Tibial nerve (tissue), 3 donors: ENCODE data around the gene PCBP3.

Source experiments
- CTCF ChIP-seq, 5 experiments: fragments of 200-600 bp in 3 of 5; fragments of 450-650 bp in 2 of 5; sonication (generic) in 3 of 5; IDR thresholded peaks; one replicate each; pipeline ENCODE4 v1.5.1; 2016 to 2019; ENCODE audit warnings: antibody characterized with exemption in 5 of 5, mild to moderate bottlenecking in 3 of 5, moderate library complexity in 2 of 5
- POLR2A ChIP-seq, 2 donors: fragments of 450-650 bp; IDR thresholded peaks; one replicate each; pipeline ENCODE4 v1.6.1; 2017; ENCODE audit warnings: antibody characterized with exemption in 2 of 2, mild to moderate bottlenecking in 2 of 2, moderate library complexity in 2 of 2

- TF ChIP-seq POLR2A (IDR thresholded peaks at IDR 0.05) (no peak), CTCF (IDR thresholded peaks at IDR 0.05) (no peak)
These were observed 176.1 kb downstream of the PCBP3 start for GRCh38 chr21:45819478-45820170.
